Fibroblast of skin of left biceps (primary cell): Measurements from ENCODE around the gene TFG.
"Not testable (repeated sequence)": the region's sequence is repeated elsewhere in the genome, so short reads cannot be mapped to it uniquely, and the experiment has no call there.

Experiments
- DNase-seq, 2 experiments: peaks; one replicate each; pipeline ENCODE4 v3.0.0-alpha.2; 2013; ENCODE audit warnings: low read depth in 2 of 2

The TFG gene

DNA sequence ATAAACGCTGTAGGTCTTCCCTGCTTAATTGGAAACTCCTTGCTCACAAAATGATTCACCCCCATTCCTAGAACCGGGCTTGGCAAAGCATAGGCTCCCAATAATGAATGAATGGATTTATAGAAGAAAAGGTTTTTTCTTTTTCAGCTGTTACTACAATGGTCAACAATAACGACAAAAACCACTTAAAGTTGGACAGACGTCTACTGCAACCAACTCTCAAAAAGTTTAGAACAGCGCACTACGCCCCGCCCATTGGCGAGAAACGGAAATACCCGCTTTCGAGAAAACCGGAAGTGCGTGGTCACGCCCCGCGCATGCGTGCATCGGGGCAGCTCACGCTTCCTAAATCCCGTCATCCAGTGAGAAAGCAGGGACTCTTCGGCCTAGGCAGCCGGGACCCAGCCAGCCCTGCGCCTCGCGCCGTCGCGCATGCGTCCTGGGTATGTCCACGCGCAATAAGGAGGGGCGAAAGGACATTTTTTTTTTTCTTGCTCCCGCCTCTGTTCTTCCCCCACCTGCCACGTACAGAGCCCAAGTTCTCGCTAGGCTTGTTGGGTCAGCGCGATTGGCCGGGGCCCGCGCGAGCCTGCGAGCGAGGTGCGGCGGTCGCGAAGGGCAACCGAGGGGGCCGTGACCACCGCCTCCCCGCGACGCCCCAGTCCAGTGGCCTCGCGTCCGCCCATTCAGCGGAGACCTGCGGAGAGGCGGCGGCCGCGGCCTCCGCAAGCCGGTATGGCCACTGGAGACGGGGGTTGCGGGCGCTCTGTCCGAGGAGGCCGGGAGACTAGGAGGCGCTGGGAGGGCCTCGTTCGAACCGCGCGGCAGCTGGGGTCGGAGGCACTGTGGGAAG, at the start of gene TFG:
TFG (plus strand) TSS at position 506 of the 853 bp plus-strand sequence. CDS start 4,192 bp downstream, outside the sequence.
- peak; percentile 99 for DNase-seq

DNA sequence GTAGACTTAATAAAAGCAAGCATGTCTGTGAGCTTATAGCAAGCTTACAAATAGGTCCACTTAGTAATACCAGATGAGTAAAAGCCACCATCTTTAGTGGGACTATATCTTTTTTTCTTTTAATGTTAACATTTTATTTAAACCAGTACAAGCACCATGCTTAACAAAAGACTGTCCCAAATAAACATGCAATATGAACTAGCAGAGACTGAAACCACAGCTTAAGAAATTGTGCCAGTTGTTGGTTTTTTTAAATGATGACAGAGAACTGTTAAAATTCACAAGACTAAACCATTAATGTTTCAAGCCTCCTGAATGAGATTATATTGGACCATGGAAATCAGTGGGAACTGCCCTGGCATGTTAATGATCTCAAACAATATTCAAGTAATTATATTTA, 48.0 kb upstream of the TFG start:
- not testable (repeated sequence) for DNase-seq

DNA sequence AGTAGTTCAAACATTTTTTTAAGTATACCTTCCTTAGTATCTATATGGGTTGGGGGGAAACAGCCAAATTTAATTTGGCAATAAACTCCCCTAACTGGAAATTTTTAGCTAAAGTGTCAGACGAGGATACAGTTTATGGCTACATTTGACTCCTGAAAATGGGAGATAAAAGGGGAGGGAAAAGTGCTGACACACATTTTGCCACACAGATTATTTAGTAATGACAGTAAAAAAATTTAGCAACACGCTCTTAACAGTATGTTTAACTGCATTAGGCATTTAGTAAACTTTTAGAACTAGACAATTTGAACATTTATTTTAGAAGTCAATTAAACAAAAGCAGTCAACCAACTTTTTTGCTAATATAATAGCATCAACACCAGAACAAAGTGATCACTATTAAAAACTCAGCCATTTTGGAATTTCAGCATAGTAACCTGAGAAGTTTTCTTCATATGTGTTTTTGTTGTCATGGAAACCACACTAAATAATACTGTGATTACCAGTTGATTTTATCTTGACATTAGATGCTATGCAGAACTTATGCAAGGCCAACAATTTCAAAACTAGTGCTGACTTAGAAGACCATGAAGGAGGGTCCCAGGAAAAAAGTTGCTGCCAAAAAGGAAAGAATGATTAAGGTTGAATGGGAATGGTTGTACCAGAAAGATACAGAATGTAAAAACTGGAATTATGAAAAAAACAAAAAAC, 47.0 kb upstream of the TFG start:
- no peak for DNase-seq

- DNase-seq: no peak
Observed at GRCh38 chr3:100665230-100665629, 44.1 kb upstream of the TFG start.

DNA sequence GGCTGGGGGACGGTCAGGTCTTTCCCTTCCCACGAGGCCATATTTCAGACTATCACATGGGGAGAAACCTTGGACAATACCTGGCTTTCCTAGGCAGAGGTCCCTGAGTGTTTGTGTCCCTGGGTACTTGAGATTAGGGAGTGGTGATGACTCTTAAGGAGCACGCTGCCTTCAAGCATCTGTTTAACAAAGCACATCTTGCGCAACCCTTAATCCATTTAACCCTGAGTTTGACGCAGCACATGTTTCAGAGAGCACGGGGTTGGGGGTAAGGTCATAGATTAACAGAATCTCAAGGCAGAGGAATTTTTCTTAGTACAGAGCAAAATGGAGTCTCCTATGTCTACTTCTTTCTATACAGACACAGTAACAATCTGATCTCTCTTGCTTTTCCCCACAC, 42.6 kb upstream of the TFG start:
- not testable (repeated sequence) for DNase-seq

DNA sequence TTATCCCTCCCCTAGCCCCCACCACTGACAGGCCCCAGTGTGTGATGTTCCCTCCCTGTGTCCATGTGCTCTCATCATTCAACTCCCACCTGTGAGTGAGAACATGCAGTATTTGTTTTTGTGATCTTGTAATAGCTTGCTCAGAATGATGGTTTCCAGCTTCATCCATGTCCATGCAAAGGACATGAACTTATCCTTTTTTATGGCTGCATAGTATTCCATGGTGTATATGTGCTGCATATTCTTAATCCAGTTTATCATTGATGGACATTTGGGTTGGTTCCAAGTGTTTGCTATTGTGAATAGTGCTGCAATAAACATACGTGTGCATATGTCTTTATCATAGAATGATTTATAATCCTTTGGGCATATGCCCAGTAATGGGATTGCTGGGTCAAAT, 42.0 kb upstream of the TFG start:
- DNase-seq: not testable (repeated sequence)

GRCh38 chr3:100670995-100671394, 38.3 kb upstream of the TFG start:
- DNase-seq: not testable (repeated sequence)

- DNase-seq: no peak
Observed at GRCh38 chr3:100681496-100681895, 27.8 kb upstream of the TFG start.

DNA sequence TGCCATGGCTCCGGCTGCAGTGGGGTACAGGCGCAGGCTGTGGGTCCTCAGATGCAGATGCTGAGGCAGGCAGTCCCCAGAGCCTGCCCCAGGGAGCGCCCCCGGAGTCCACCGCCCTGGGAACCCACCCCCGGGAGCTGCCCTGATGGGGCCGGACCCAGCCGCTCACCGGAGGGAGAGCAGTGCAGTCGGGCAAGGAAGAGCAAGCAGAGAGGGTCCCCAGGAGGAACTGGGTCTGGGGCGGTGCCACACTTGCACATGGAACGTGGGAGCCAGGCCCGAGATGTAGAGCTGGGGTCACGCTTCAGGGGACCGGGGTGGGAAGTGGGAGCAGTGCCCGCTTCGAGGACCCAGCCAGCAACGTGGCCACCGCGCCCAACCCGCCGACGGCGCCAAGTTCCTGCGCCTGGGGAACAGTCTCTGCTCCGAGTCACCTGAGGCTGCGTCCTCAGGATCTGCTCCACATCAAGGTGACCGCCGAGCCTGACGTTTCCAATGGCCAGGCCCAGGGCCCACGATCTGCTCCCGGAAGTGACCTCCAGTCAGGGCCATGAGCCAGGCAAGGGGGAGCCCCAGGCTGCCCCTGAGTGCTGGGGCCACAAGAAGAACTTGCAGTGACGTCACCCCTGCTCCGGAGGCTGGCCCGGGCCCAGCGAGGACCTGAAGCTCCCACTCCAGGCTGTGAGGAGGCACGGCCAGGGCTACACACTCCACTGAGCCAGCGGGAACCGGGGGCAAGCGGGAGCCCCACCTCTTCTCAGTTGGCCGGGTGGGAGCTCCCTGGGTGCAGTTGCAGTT, 27.0 kb upstream of the TFG start:
- no peak for DNase-seq

DNA sequence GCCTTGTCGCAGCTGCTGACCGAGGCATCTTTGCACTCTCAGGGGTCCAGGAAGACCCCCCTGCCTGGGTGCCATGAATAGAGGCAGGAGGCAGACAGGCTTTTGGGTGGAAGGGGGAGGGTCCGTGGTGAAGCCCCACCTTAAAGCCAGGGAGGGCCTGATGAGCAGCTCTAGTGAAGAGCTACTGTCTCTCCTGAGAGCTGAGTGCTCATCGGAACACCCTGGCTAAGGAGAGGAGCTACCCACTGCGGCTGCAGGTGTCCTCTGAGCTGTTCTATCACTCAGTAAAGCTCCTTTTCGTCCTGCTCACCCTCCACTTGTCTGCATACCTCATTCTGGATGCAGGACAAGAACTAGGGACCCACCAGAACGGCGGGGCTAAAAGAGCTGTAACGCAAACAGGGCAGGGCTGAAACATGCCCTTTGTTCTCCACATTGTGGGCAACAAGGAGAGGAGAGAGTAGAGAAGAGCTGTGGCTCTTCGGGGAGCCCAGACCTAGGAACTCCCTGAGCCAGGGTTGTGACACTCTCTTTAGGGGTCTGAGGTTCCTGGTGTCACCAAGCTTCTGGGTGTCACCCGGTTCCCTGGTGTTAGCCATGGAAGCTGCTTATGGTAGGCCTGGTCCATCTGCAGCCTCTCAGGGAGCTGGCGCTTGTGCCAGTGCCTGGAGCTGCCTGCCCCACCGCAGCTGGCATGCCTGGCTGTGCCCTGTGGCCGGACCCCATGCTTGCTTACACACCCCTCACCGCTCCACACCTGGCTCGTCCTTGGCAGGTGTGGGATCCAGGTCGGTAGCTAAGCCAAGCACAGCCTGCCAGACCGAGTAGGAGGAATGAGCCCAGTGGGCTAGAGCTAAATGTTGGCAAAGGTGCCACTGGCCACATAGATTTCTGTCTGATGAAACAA, 26.2 kb upstream of the TFG start:
- DNase-seq: no peak

DNA sequence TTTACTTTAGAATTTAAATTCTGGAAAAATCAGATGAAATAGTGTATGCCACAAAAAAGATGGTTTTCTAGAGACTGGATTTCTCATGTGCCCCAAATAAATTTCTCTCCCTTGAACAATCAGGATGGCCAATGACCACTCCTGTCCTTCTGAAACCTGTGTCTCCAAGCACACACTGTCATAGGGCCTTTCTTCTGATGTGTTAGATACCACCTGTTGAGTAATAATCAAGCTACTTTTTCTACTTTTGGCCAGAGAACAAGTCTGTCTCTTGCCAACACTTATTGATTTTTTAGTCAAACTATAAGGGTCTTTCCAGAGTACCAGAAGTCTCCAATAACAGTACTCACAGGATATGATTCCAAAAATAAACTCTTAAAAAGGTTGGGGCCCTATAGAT, 16.1 kb upstream of the TFG start:
- no peak for DNase-seq

DNA sequence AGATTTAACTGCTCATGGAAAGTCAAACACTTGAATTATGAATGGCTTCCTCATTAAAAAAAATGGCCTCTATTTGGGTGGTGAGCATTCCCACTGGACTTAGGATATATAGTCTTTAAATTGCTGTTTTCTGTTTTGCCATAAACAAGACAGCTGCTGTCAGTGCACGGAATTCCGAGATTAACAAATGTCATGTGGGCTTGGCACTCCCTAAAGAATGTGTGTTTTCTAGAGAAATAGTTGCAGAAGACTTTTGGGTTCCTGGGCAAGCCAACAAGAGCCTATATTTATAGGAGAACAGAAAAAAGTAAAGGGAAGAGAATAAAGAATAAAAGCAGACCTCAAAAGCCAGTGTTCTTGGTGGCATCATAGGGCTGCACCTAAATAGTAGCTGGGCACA, 13.6 kb upstream of the TFG start:
- no peak for DNase-seq

GRCh38 chr3:100696161-100696560, 13.1 kb upstream of the TFG start:
- DNase-seq: no peak

DNA sequence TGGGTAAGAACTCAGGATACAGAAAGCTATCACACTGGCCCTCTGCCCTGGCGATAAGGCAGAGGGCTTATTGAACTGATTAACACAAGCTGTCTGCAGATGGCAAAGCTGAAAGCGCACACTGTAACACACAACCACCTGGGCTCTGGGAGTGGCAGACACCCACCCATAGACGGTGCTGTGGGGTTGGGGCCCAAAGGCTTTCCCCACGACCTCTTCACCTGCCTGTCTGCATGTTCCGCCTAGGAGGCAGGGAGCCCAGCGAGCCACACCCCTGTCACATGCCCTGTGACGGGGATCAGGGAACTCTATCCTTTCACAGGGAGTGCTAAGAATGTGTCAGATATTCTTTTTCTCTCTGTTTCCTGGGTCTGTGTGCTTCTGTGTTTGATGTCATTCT, 12.1 kb upstream of the TFG start:
- DNase-seq: no peak

GRCh38 chr3:100697723-100698285, 11.5 kb upstream of the TFG start:
- DNase-seq: no peak

GRCh38 chr3:100698736-100699135, 10.6 kb upstream of the TFG start:
- no peak for DNase-seq

- no peak for DNase-seq
Observed at GRCh38 chr3:100700708-100701107, 8.6 kb upstream of the TFG start.

DNA sequence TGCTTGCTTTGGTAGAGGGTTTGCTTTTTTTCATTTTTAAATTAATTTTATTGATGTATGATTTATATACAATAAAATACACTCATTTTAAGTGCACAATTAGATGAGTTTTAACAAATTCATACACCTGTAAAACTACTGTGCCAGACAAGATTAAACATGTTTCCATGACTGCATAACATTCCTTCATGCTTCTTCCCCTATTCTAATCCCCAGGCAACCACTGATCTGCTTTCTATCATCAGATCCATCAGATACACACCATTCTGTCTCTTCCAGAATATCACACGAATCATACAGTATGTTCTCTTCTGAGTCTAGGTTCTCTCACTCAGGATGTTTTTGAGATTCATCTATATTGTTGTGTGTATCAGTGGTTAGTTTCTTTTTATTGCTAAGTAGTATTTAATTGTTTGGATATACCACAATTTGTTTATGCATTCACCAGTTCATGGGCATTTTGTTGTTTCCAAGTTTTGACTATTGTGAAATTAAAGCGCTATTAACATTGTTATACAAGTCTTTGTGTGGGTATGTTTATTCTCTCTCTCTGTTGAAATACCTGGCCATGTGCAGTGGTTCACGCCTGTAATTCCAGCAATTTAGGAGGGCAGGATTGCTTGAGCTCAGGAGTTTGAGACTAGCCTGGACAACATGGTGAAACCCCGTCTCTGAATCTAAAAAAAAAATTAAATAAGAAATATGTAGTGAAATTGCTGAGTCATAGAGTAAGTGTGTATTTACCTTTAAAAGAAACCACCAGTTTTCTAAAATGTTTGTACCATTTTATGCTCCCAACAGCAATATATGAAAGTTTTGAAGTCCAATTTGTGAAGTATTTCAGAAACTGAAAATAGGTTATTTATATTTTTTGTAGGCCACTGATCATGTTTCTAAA, 7.0 kb upstream of the TFG start:
- no peak for DNase-seq

GRCh38 chr3:100702980-100703345, 6.3 kb upstream of the TFG start:
- no peak for DNase-seq

DNA sequence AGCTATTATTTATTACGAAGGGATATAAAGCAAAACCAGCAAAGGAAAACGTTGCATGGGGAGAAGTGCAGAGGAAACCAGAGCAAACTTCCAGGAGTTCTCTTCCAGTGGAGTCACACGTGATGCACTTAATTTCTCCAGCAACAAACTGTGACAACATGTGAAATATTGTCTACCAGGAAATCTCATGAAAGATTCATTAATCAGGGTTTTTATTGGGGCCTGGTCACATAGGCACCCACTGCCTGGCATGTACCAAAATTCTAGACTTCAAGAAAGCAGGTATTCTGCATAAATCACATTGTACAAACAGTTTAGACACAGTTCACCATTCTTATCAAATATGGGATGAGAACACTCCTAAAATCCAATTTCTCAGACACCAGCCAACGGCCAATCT, 5.4 kb upstream of the TFG start:
- DNase-seq: no peak
